Effector memory CD8-positive, alpha-beta T cell (primary cell): ENCODE results near the gene COL4A4.
A peak's percentile ranks its signal among the peaks of the same experiment; 100 is the strongest.

Experiments
- ATAC-seq: fragments of 150-1000 bp; cut with Tn5 transposase; replicated peaks from 2 replicates; pipeline ENCODE4 v1.10.0; 2021; ENCODE audit warnings: mild to moderate bottlenecking, moderate library complexity
- DNase-seq, 3 experiments: peaks; one replicate each; pipeline ENCODE4 v3.0.0; 2021
- H3K27ac Mint-ChIP-seq, 2 donors: one replicate each; pipeline ENCODE4 v1.8.0; 2022; ENCODE audit warnings: mild to moderate bottlenecking in 2 of 2, mixed read lengths in 2 of 2, moderate library complexity in 2 of 2
- H3K27me3 Mint-ChIP-seq, 2 donors: one replicate each; pipeline ENCODE4 v1.8.0; 2022; ENCODE audit warnings: mixed read lengths in 2 of 2
- H3K36me3 Mint-ChIP-seq: one replicate; pipeline ENCODE4 v1.8.0; 2022; ENCODE audit warnings: mild to moderate bottlenecking, moderate library complexity, mixed read lengths; ENCODE audit not compliant: insufficient read depth
- H3K4me1 Mint-ChIP-seq, 2 donors: one replicate each; pipeline ENCODE4 v1.8.0; 2022; ENCODE audit warnings: low read depth in 2 of 2, mixed read lengths in 2 of 2
- H3K4me3 Mint-ChIP-seq, 2 donors: one replicate each; pipeline ENCODE4 v1.8.0; 2022; ENCODE audit warnings: mild to moderate bottlenecking in 2 of 2, mixed read lengths in 2 of 2, moderate library complexity in 2 of 2
- H3K9me3 Mint-ChIP-seq, 2 donors: one replicate each; pipeline ENCODE4 v1.8.0; 2022; ENCODE audit warnings: mixed read lengths in 2 of 2

COL4A4 gene

GRCh38 chr2:227153307-227153706 is 10.7 kb downstream of the COL4A4 start:
- Mint-ChIP-seq H3K36me3 (no peaks in the 10 kb centered on the region), H3K27me3 (peaks cover 47 to 51% of the 10 kb centered on the region in 2 donors), H3K4me1 (no peaks in the 10 kb centered on the region), H3K9me3 (no peaks in the 10 kb centered on the region), H3K27ac (no peak overlapping the region), H3K4me3 (no peak overlapping the region)
- ATAC-seq (no peak), DNase-seq (no peak)

DNA sequence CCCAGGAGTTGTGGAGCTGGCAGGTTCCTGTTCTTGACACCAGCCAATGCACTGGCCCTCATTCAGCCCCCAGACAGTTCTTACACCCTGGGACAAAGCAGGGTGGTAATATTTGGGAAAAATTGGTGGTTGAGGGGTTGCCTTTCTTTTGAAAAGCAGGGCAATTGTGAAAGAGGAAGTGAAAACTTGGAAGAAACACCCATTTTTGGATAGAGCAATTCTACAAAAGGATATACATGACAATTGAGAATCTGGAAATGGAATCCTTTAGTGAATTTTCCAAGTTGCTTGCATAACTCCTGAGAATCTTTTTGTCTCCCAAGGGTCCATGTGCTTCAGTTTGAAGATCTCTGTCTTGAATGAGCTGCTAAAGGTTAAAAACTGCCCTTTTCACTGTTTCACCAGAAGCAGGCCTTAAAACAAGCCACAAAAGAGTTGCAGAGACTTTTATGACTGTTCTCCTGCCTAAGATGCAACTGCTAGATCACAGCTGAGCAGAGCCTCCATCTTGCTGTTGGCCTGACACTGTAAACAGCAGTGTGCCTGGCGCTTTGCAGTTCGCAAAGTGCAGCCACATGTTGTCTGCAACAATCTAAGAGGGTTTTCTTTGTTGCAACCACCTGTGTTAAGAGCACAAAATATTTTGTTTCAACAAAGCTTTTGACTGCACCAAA is 11.8 kb downstream of the COL4A4 start:
- Mint-ChIP-seq H3K27me3 (peaks cover 47 to 51% of the 10 kb centered on the region in 2 donors), H3K9me3 (no peaks in the 10 kb centered on the region), H3K36me3 (no peaks in the 10 kb centered on the region), H3K4me3 (no peak overlapping the region), H3K27ac (no peak overlapping the region), H3K4me1 (no peaks in the 10 kb centered on the region)
- no peak for DNase-seq
- ATAC-seq, result no peak

DNA sequence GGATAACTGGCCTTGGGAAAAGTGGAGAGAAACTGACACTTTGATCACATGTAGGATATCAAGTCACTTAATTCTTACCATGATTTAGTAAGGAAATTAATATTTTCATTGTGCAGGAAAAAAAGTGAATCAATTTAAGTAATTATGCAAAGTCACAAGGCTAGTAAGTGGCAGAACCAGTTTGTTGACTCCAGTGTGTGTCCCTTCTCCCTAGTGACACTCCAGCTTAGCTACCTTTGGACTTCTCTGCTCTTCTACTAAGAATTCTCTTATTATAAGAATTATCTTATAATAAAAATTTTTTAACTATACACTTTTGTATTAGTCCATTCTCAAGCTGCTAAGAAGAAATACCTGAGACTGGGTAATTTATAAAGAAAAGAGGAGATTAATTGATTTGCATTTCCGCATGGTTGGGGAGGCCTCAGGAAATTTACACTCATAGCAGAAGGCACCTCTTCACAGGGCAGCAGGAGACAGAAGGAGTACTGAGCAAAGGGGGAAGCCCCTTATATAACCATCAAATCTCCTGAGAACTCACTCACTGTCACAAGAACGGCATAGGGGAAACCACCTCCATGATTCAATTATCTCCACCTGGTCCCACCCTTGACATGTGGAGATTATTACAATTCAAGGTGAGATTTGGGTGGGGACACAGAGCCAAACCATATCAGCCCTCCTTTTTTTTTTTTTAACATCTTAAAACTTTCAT is 13.6 kb downstream of the COL4A4 start:
- ATAC-seq, result no peak

GRCh38 chr2:227148106-227148505 is 15.9 kb downstream of the COL4A4 start:
- H3K27ac Mint-ChIP-seq, result no peak overlapping the region
- no peak for DNase-seq
- peaks cover 5% of the 10 kb centered on the region for H3K36me3 Mint-ChIP-seq

More for the DNA sequence above, 13.6 kb downstream of the COL4A4 start:
- H3K4me3 Mint-ChIP-seq, result no peak overlapping the region
- H3K27ac Mint-ChIP-seq, result no peak overlapping the region
- H3K9me3 Mint-ChIP-seq, result no peaks in the 10 kb centered on the region
- peaks cover 41 to 51% of the 10 kb centered on the region in 2 donors for H3K27me3 Mint-ChIP-seq
- no peaks in the 10 kb centered on the region for H3K4me1 Mint-ChIP-seq
- H3K36me3 Mint-ChIP-seq, result peaks cover 5% of the 10 kb centered on the region
- DNase-seq, result no peak

GRCh38 chr2:227147023-227147422 is 17.0 kb downstream of the COL4A4 start:
- no peak for DNase-seq
- Mint-ChIP-seq H3K9me3 (no peaks in the 10 kb centered on the region), H3K36me3 (peaks cover 5% of the 10 kb centered on the region), H3K4me1 (no peaks in the 10 kb centered on the region), H3K27me3 (peaks cover 10 to 20% of the 10 kb centered on the region in 2 donors), H3K4me3 (no peak overlapping the region), H3K27ac (no peak overlapping the region)
- no peak for ATAC-seq

More at GRCh38 chr2:227148106-227148505, 15.9 kb downstream of the COL4A4 start:
- ATAC-seq, result no peak
- H3K4me1 Mint-ChIP-seq, result no peaks in the 10 kb centered on the region
- H3K9me3 Mint-ChIP-seq, result no peaks in the 10 kb centered on the region
- H3K27me3 Mint-ChIP-seq, result peaks cover 18 to 28% of the 10 kb centered on the region in 2 donors
- no peak overlapping the region for H3K4me3 Mint-ChIP-seq

DNA sequence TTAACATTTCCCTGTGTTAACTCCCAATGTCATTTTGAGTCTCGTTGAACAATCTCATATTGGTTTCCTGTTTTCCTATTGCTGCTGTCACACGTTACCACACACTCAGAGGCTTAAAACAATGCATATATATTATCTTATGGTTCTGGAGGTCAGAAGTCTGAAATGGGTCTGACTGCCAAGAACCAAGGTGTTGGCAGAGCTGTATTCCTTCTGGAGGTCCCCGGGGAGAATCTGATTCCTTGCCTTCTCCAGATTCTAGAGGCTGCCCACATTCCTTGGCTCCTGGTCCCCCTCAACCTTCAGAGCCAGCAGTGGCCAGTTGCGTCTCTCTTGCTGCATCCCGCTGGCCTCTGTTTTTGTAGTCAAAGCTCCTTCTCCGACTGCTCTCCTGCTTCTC is 17.5 kb downstream of the COL4A4 start:
- no peak for DNase-seq
- ATAC-seq, result no peak
- no peaks in the 10 kb centered on the region for H3K4me1 Mint-ChIP-seq
- no peaks in the 10 kb centered on the region for H3K9me3 Mint-ChIP-seq
- no peak overlapping the region for H3K4me3 Mint-ChIP-seq
- no peak overlapping the region for H3K27ac Mint-ChIP-seq
- H3K36me3 Mint-ChIP-seq, result peaks cover 5% of the 10 kb centered on the region
- H3K27me3 Mint-ChIP-seq, result peaks cover 10 to 20% of the 10 kb centered on the region in 2 donors

DNA sequence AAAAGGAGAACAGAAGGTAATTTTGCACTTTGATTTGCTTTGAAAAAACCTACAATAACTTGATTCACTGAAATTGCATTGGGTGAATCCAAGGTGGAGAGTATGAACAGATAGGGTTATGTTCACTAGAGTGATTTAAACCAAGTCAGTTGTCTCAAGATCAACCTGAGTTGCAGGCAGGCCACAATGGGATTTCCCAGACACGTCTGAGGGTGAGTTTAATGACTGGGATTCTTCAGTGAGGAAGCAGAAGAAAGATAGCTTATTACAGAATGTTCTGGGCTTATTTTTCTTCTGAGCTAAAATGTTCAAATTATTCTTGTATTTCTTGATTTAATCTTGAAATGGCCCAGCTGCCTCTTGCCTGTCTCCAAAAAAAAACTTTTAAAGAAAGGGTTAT is 20.1 kb downstream of the COL4A4 start:
- no peak for ATAC-seq
- no peaks in the 10 kb centered on the region for H3K9me3 Mint-ChIP-seq
- no peak overlapping the region for H3K4me3 Mint-ChIP-seq
- no peak for DNase-seq
- no peak overlapping the region for H3K27ac Mint-ChIP-seq
- peaks cover 5% of the 10 kb centered on the region for H3K36me3 Mint-ChIP-seq
- peaks cover 10 to 11% of the 10 kb centered on the region in 2 donors for H3K27me3 Mint-ChIP-seq
- H3K4me1 Mint-ChIP-seq, result no peaks in the 10 kb centered on the region

DNA sequence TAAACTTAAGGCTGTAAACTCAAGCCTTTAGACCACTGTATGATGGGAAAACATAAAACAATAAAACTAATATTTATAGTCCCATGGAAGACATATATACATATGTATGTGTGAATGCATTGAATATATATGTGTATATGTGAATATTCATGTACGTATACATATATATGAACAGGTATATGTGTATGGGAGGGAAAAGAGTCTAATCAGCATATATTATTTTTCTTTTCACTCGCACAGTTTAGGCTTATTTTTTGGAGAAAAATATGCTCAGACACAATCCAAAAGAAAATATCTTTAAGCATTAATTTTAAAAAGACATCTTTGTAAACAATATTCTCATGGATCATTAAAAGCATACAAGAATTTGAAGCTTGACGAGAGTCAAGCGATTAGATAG is 22.7 kb downstream of the COL4A4 start:
- Mint-ChIP-seq H3K27me3 (peaks cover 3 to 12% of the 10 kb centered on the region in 2 donors), H3K4me1 (no peaks in the 10 kb centered on the region), H3K36me3 (no peaks in the 10 kb centered on the region), H3K27ac (no peak overlapping the region), H3K9me3 (no peaks in the 10 kb centered on the region), H3K4me3 (no peak overlapping the region)
- DNase-seq, result no peak
- no peak for ATAC-seq

GRCh38 chr2:227134591-227134990 is 29.4 kb downstream of the COL4A4 start:
- Mint-ChIP-seq H3K4me3 (no peak overlapping the region), H3K27ac (peak overlapping the region in 1 of 2 donors; percentile 39), H3K4me1 (no peaks in the 10 kb centered on the region), H3K36me3 (no peaks in the 10 kb centered on the region), H3K27me3 (peaks cover 23 to 38% of the 10 kb centered on the region in 2 donors), H3K9me3 (no peaks in the 10 kb centered on the region)
- ATAC-seq (no peak), DNase-seq (no peak)

DNA sequence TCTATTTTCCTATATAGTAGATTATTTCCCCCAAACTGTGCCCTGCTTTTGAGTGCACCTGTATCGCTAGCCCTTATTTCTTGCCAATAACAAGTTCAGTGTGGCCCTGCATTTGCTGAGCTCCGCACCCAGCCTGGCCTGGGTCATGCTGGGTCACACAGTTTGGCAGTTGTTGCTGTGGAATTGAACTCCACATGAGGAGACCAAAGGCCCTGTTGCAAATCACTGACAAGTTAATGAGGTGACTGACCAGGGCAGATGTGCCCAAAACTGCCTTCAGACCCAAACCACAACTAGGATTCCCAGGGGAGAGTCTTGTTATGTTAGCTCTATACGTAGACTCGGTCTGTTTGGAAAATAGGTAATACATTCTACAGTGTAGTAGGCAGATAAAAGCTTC is 31.0 kb downstream of the COL4A4 start:
- no peak overlapping the region for H3K4me3 Mint-ChIP-seq
- H3K27ac Mint-ChIP-seq, result no peak overlapping the region
- H3K9me3 Mint-ChIP-seq, result no peaks in the 10 kb centered on the region
- no peak for DNase-seq
- peaks cover 33 to 51% of the 10 kb centered on the region in 2 donors for H3K27me3 Mint-ChIP-seq
- no peaks in the 10 kb centered on the region for H3K36me3 Mint-ChIP-seq
- H3K4me1 Mint-ChIP-seq, result no peaks in the 10 kb centered on the region
- no peak for ATAC-seq

DNA sequence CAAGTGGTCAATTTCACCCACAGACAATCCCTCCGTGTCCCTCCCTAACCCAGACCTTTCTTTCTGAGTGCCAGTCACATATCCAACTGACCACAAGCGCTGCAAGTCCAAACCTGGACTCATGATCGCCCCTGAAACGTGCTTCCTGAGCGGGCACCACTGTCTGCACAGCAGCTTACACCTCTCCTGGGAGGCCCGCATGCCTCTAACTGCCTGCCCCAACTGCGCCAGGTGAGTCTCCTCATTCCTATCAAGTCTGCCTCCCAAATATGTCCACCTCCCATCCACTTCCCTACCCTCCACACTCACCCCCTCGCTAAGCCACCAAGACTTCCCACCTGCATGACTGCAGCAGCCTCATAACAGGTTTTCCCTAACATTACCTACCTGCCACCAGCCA is 33.4 kb downstream of the COL4A4 start:
- H3K36me3 Mint-ChIP-seq, result no peaks in the 10 kb centered on the region
- no peaks in the 10 kb centered on the region for H3K4me1 Mint-ChIP-seq
- H3K27me3 Mint-ChIP-seq, result peaks cover 30 to 38% of the 10 kb centered on the region in 2 donors
- ATAC-seq (no peak), DNase-seq (no peak)
- H3K4me3 Mint-ChIP-seq, result no peak overlapping the region
- H3K9me3 Mint-ChIP-seq, result no peaks in the 10 kb centered on the region
- no peak overlapping the region for H3K27ac Mint-ChIP-seq

- no peak overlapping the region for H3K4me3 Mint-ChIP-seq
- H3K27me3 Mint-ChIP-seq, result peaks cover 40 to 55% of the 10 kb centered on the region in 2 donors
- no peaks in the 10 kb centered on the region for H3K36me3 Mint-ChIP-seq
- H3K4me1 Mint-ChIP-seq, result no peaks in the 10 kb centered on the region
- ATAC-seq, result no peak
- no peak for DNase-seq
- H3K9me3 Mint-ChIP-seq, result no peaks in the 10 kb centered on the region
- H3K27ac Mint-ChIP-seq, result no peak overlapping the region
Measured at GRCh38 chr2:227127201-227127600, 36.8 kb downstream of the COL4A4 start.

- H3K36me3 Mint-ChIP-seq, result no peaks in the 10 kb centered on the region
- DNase-seq, result no peak
- H3K4me1 Mint-ChIP-seq, result no peaks in the 10 kb centered on the region
- H3K27me3 Mint-ChIP-seq, result peaks cover 27 to 39% of the 10 kb centered on the region in 2 donors
- ATAC-seq, result no peak
- H3K27ac Mint-ChIP-seq, result no peak overlapping the region
- no peaks in the 10 kb centered on the region for H3K9me3 Mint-ChIP-seq
- H3K4me3 Mint-ChIP-seq, result no peak overlapping the region
Measured at GRCh38 chr2:227125506-227125905, 38.5 kb downstream of the COL4A4 start.

DNA sequence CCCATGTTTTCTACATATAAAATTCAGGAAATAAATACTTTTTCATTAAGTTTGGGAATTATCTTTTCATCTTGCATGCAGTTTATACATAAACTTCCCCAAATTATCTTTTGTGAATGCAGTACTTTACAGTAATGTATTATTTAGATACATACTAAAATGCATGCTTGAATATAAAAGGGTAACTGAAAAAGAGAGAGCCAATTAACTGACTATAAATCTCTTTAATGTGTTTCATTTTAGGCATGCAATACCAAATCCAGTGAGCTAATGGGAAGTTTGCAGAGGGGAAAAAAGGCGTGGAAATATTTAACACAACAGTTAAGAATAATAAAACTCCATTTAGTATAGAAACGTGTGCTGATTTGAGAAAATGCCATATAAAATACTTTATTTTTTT is 39.2 kb downstream of the COL4A4 start:
- H3K27me3 Mint-ChIP-seq, result peaks cover 22 to 35% of the 10 kb centered on the region in 2 donors
- no peaks in the 10 kb centered on the region for H3K9me3 Mint-ChIP-seq
- no peak for DNase-seq
- no peaks in the 10 kb centered on the region for H3K36me3 Mint-ChIP-seq
- no peak overlapping the region for H3K4me3 Mint-ChIP-seq
- no peaks in the 10 kb centered on the region for H3K4me1 Mint-ChIP-seq
- H3K27ac Mint-ChIP-seq, result no peak overlapping the region
- ATAC-seq, result no peak
